ENCODE results near the gene HCN2.

- TF ChIP-seq CTCF (IDR thresholded peaks at IDR 0.05) = no peak
- no peak for TF ChIP-seq MAX (IDR thresholded peaks at IDR 0.05; ENCODE audit: low read depth)
- no peak for TF ChIP-seq NRF1 (IDR thresholded peaks at IDR 0.05; ENCODE audit: low read depth, low read length)
- no peak for TF ChIP-seq USF1 (IDR thresholded peaks at IDR 0.05; ENCODE audit: borderline replicate concordance, low read depth)
- no peak for TF ChIP-seq MXI1 (IDR thresholded peaks at IDR 0.05; ENCODE audit: low read depth, low read length)
- no peak for TF ChIP-seq POLR2AphosphoS5 (IDR thresholded peaks at IDR 0.05; ENCODE audit: low read depth, low read length)
- no peak for TF ChIP-seq FOXJ3 (CRISPR knock-in tag; IDR thresholded peaks at IDR 0.05)
- TF ChIP-seq EP300 (IDR thresholded peaks at IDR 0.05; ENCODE audit: borderline replicate concordance in 1 of 2, low read depth in 1 of 2, low read length in 1 of 2) = no peak
- no peak for TF ChIP-seq RFX5 (IDR thresholded peaks at IDR 0.05; ENCODE audit: low read length)
- no peak for TF ChIP-seq GATA2 (CRISPR knock-in tag; IDR thresholded peaks at IDR 0.05)
- TF ChIP-seq REST (IDR thresholded peaks at IDR 0.05; ENCODE audit: low read depth, low read length) = no peak
- TF ChIP-seq RXRA (IDR thresholded peaks at IDR 0.05; ENCODE audit: borderline replicate concordance, low read depth) = no peak
- no peak for TF ChIP-seq SMC3 (IDR thresholded peaks at IDR 0.05; ENCODE audit: low read depth, low read length)
- TF ChIP-seq RCOR1 (IDR thresholded peaks at IDR 0.05; ENCODE audit: low read length) = no peak
These were observed 54.1 kb downstream of the HCN2 start for GRCh38 chr19:643736-644135.
